H9 (cell line): ENCODE data around the gene EEF2K. TPM values are rescaled to one million over a fixed set of nuclear protein-coding genes. Genes with fewer than 3 reads are reported as not detected.

Experiments
- DNase-seq: peaks from one replicate; pipeline ENCODE4 v3.0.0-alpha.2; 2017
- H2AFZ ChIP-seq: one replicate; pipeline ENCODE4 v1.6.1; 2013; ENCODE audit warnings: mild to moderate bottlenecking, low read length, control low read depth, moderate library complexity
- H2AK5ac ChIP-seq: 2 replicates; pipeline ENCODE4 v1.6.1; 2013; ENCODE audit warnings: low read length, control low read depth, mixed read lengths; ENCODE audit not compliant: insufficient read length
- H2BK120ac ChIP-seq: one replicate; pipeline ENCODE4 v1.6.1; 2013; ENCODE audit warnings: low read depth, mild to moderate bottlenecking, low read length, control low read depth, inconsistent platforms; ENCODE audit not compliant: poor library complexity, severe bottlenecking
- H2BK12ac ChIP-seq: 2 replicates; pipeline ENCODE4 v1.6.1; 2013; ENCODE audit warnings: low read length, control low read depth, mixed read lengths, low read depth; ENCODE audit not compliant: insufficient read length
- H2BK15ac ChIP-seq: 2 replicates; pipeline ENCODE4 v1.6.1; 2013; ENCODE audit warnings: low read depth, low read length, control low read depth
- H2BK20ac ChIP-seq: one replicate; pipeline ENCODE4 v1.6.1; 2013; ENCODE audit warnings: low read depth, mild to moderate bottlenecking, low read length, control low read depth, inconsistent platforms; ENCODE audit not compliant: poor library complexity, severe bottlenecking
- H2BK5ac ChIP-seq: 2 replicates; pipeline ENCODE4 v1.6.1; 2013; ENCODE audit warnings: low read length, control low read depth, mixed read lengths; ENCODE audit not compliant: insufficient read length
- H3K14ac ChIP-seq: 2 replicates; pipeline ENCODE4 v1.6.1; 2013; ENCODE audit warnings: low read length, control low read depth; ENCODE audit not compliant: insufficient read depth
- H3K18ac ChIP-seq: 2 replicates; pipeline ENCODE4 v1.6.1; 2013; ENCODE audit warnings: low read depth, mild to moderate bottlenecking, mixed read lengths, low read length, control low read depth; ENCODE audit not compliant: insufficient read length
- H3K23ac ChIP-seq: 2 replicates; pipeline ENCODE4 v1.6.1; 2013; ENCODE audit warnings: low read length, control low read depth, mixed read lengths, low read depth; ENCODE audit not compliant: insufficient read length
- H3K23me2 ChIP-seq: 2 replicates; pipeline ENCODE4 v1.6.1; 2013; ENCODE audit warnings: low read depth, mild to moderate bottlenecking, mixed read lengths, low read length, control low read depth; ENCODE audit not compliant: insufficient read length, poor library complexity, severe bottlenecking
- H3K27ac ChIP-seq: 2 replicates; pipeline ENCODE4 v1.5.1; 2013; ENCODE audit warnings: low read length, control low read depth, mixed read lengths, low read depth; ENCODE audit not compliant: insufficient read length
- H3K27me3 ChIP-seq: 2 replicates; pipeline ENCODE4 v1.6.1; 2013; ENCODE audit warnings: low read length, control low read depth, inconsistent platforms; ENCODE audit not compliant: insufficient read depth
- H3K4ac ChIP-seq: 2 replicates; pipeline ENCODE4 v1.6.1; 2013; ENCODE audit warnings: low read depth, mild to moderate bottlenecking, control low read depth, inconsistent platforms, low read length, moderate library complexity
- H3K4me1 ChIP-seq: 2 replicates; pipeline ENCODE4 v1.6.1; 2013; ENCODE audit warnings: low read length, control low read depth, inconsistent platforms; ENCODE audit not compliant: insufficient read depth
- H3K4me2 ChIP-seq: 2 replicates; pipeline ENCODE4 v1.6.1; 2013; ENCODE audit warnings: low read length, control low read depth, mixed read lengths; ENCODE audit not compliant: insufficient read length, insufficient read depth
- H3K56ac ChIP-seq: 2 replicates; pipeline ENCODE4 v1.6.1; 2013; ENCODE audit warnings: low read depth, mild to moderate bottlenecking, mixed read lengths, low read length, control low read depth; ENCODE audit not compliant: insufficient read length
- H3K79me1 ChIP-seq: 2 replicates; pipeline ENCODE4 v1.6.1; 2013; ENCODE audit warnings: low read depth, mild to moderate bottlenecking, moderate library complexity, low read length, control low read depth, inconsistent platforms; ENCODE audit not compliant: insufficient read depth, poor library complexity, severe bottlenecking
- H3K79me2 ChIP-seq: 2 replicates; pipeline ENCODE4 v1.6.1; 2013; ENCODE audit warnings: low read length, control low read depth, inconsistent platforms; ENCODE audit not compliant: insufficient read depth
- H3K9ac ChIP-seq: 2 replicates; pipeline ENCODE4 v1.6.1; 2013; ENCODE audit warnings: low read length, control low read depth, mixed read lengths; ENCODE audit not compliant: insufficient read length; ENCODE audit errors: extremely low read depth
- H3K9me3 ChIP-seq: one replicate; pipeline ENCODE4 v1.6.1; 2013; ENCODE audit warnings: low read depth, low read length, inconsistent platforms; ENCODE audit not compliant: control insufficient read depth
- H3T11ph ChIP-seq: one replicate; pipeline ENCODE4 v1.6.1; 2013; ENCODE audit warnings: mild to moderate bottlenecking, low read length, control low read depth, inconsistent platforms
- H4K20me1 ChIP-seq: one replicate; pipeline ENCODE4 v1.6.1; 2013; ENCODE audit not compliant: control insufficient read depth, insufficient read length, insufficient read depth
- H4K5ac ChIP-seq: 2 replicates; pipeline ENCODE4 v1.6.1; 2013; ENCODE audit warnings: low read depth, mild to moderate bottlenecking, mixed read lengths, low read length, control low read depth; ENCODE audit not compliant: insufficient read length
- H4K8ac ChIP-seq: replicated peaks from 2 replicates; pipeline ENCODE4 v1.6.1; 2013; ENCODE audit warnings: low read length, control low read depth, mixed read lengths, low read depth; ENCODE audit not compliant: insufficient read length
- H4K91ac ChIP-seq: 2 replicates; pipeline ENCODE4 v1.6.1; 2013; ENCODE audit warnings: low read depth, mild to moderate bottlenecking, moderate library complexity, mixed read lengths, low read length, control low read depth; ENCODE audit not compliant: insufficient read length
- H3K27ac Mint-ChIP-seq, 3 experiments: 2 replicates in 2 of 3; 3 replicates in 1 of 3; pipeline ENCODE4 v1.8.0; 2020 to 2021; ENCODE audit warnings: mixed read lengths in 3 of 3, mild to moderate bottlenecking in 1 of 3, moderate library complexity in 1 of 3
- H3K27me3 Mint-ChIP-seq: 2 replicates; pipeline ENCODE4 v1.8.0; 2021; ENCODE audit warnings: low read depth, mild to moderate bottlenecking, moderate library complexity, mixed read lengths
- H3K36me3 Mint-ChIP-seq, 3 experiments: 2 replicates in 2 of 3; 3 replicates in 1 of 3; pipeline ENCODE4 v1.8.0; 2020 to 2021; ENCODE audit warnings: low read depth in 3 of 3, mixed read lengths in 3 of 3; ENCODE audit not compliant: insufficient read depth in 1 of 3
- H3K4me1 Mint-ChIP-seq, 2 experiments: 2 replicates each; pipeline ENCODE4 v1.8.0; 2020; ENCODE audit warnings: mixed read lengths in 2 of 2
- H3K4me3 Mint-ChIP-seq, 2 experiments: 2 replicates in 1 of 2; 3 replicates in 1 of 2; pipeline ENCODE4 v1.8.0; 2020 to 2021; ENCODE audit warnings: mild to moderate bottlenecking in 2 of 2, mixed read lengths in 2 of 2, moderate library complexity in 1 of 2
- H3K9me3 Mint-ChIP-seq, 2 experiments: 2 replicates in 1 of 2; 3 replicates in 1 of 2; pipeline ENCODE4 v1.8.0; 2020; ENCODE audit warnings: mild to moderate bottlenecking in 2 of 2, mixed read lengths in 2 of 2, moderate library complexity in 1 of 2
- WGBS: extraction: QIAGEN DNeasy Blood & Tissue Kit; methylation state at CpG from one replicate; pipeline ENCODE4 v1.1.7; 2013; ENCODE audit warnings: missing lambda C conversion rate, low lambda C conversion rate, mixed read lengths; ENCODE audit not compliant: insufficient read length; ENCODE audit errors: extremely low coverage; 5-methylcytosine and 5-hydroxymethylcytosine counted together
- total RNA-seq: library from RNA; stranded (reverse); gene quantifications from 2 replicates; pipeline ENCODE4 v1.2.1, GENCODE V29; 2021
- TF ChIP-seq, protein P1 (sequence below): fragments of 200-600 bp; sonication (generic); conservative IDR thresholded peaks from 3 replicates; pipeline ENCODE4 v1.8.0; 2021; ENCODE audit warnings: antibody characterized with exemption, mild to moderate bottlenecking

Gene EEF2K
- total RNA-seq, 1 experiment from 2014 or later, result 20.7 TPM

DNA sequence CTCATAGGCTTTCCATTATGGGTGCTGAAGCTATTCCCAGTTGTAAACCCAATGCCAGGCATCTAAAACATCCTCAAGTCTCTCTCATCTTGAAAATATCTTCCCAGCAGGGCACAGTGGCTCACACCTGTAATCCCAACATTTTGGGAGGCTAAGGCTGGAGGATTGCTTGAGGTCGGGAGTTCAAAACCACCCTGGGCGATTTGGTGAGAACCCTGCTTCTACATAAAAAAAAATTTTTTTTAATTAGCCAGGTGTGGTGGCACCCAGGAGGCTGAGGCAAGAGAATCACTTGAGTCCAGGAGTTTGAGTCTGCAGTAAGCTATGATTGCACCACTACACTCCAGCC is 13.0 kb upstream of the EEF2K start:
- H4K5ac ChIP-seq, result no peak overlapping the region
- no peak overlapping the region for H3K14ac ChIP-seq
- H3K9ac ChIP-seq, result no peak overlapping the region
- peaks cover 30 to 35% of the 10 kb centered on the region in 2 experiments for H3K4me1 Mint-ChIP-seq
- H3K27me3 ChIP-seq, result no peaks in the 10 kb centered on the region
- H3K36me3 Mint-ChIP-seq, result peaks cover 0 to 2% (median 0%) of the 10 kb centered on the region in 3 experiments; a peak in 1 of 7 replicates
- no peak overlapping the region for H2BK12ac ChIP-seq
- H3K4me2 ChIP-seq, result no peak overlapping the region
- H4K91ac ChIP-seq, result no peak overlapping the region
- H2BK5ac ChIP-seq, result no peak overlapping the region
- no peak overlapping the region for H4K8ac ChIP-seq
- H2AK5ac ChIP-seq, result no peak overlapping the region
- no peak overlapping the region for H3K23ac ChIP-seq
- no peak overlapping the region for H3K56ac ChIP-seq
- H3K9me3 ChIP-seq, result no peaks in the 10 kb centered on the region
- H2BK20ac ChIP-seq, result no peak overlapping the region
- TF ChIP-seq, protein P1, sequence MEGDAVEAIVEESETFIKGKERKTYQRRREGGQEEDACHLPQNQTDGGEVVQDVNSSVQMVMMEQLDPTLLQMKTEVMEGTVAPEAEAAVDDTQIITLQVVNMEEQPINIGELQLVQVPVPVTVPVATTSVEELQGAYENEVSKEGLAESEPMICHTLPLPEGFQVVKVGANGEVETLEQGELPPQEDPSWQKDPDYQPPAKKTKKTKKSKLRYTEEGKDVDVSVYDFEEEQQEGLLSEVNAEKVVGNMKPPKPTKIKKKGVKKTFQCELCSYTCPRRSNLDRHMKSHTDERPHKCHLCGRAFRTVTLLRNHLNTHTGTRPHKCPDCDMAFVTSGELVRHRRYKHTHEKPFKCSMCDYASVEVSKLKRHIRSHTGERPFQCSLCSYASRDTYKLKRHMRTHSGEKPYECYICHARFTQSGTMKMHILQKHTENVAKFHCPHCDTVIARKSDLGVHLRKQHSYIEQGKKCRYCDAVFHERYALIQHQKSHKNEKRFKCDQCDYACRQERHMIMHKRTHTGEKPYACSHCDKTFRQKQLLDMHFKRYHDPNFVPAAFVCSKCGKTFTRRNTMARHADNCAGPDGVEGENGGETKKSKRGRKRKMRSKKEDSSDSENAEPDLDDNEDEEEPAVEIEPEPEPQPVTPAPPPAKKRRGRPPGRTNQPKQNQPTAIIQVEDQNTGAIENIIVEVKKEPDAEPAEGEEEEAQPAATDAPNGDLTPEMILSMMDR, result no peak
- H3K4ac ChIP-seq, result no peak overlapping the region
- H2BK15ac ChIP-seq, result no peak overlapping the region
- no peak overlapping the region for H3K27ac Mint-ChIP-seq
- H3K18ac ChIP-seq, result no peak overlapping the region
- no peak overlapping the region for H2AFZ ChIP-seq
- no peak overlapping the region for H2BK120ac ChIP-seq
- no peaks in the 10 kb centered on the region for H4K20me1 ChIP-seq
- no peaks in the 10 kb centered on the region for H3K79me1 ChIP-seq
- H3K27me3 Mint-ChIP-seq, result peaks cover 11% of the 10 kb centered on the region
- no peak overlapping the region for H3K27ac ChIP-seq
- peaks cover 12% of the 10 kb centered on the region for H3K23me2 ChIP-seq
- H3T11ph ChIP-seq, result no peak overlapping the region
- H3K9me3 Mint-ChIP-seq, result peaks cover 3 to 4% of the 10 kb centered on the region in 2 experiments; a peak in 3 of 5 replicates
- no peak for DNase-seq
- no peaks in the 10 kb centered on the region for H3K79me2 ChIP-seq
- no peaks in the 10 kb centered on the region; the same call in 1 of the 2 replicates for H3K4me1 ChIP-seq
- no CpG with 5 or more reads among the region's 2 CpGs for WGBS
- H3K4me3 Mint-ChIP-seq, result no peak overlapping the region
